Loucy (cell line): Measurements from ENCODE around the gene FGF3.
A peak's percentile ranks its signal among the peaks of the same experiment; 100 is the strongest.

Source experiments
- H2AFZ ChIP-seq: fragments of 200-600 bp; sonication (generic); 2 replicates; pipeline ENCODE4 v1.6.0; 2016; ENCODE audit warnings: antibody characterized with exemption, mild to moderate bottlenecking, low read length, moderate library complexity
- H3F3A ChIP-seq: fragments of 200-600 bp; 2 replicates; pipeline ENCODE4 v1.6.0; 2016; ENCODE audit warnings: antibody characterized with exemption, low read depth, mild to moderate bottlenecking
- H3K27me3 ChIP-seq: fragments of 200-600 bp; sonication (generic); 2 replicates; pipeline ENCODE4 v1.6.1; 2014; ENCODE audit warnings: low read length, mild to moderate bottlenecking; ENCODE audit not compliant: insufficient read depth, poor library complexity, severe bottlenecking
- H3K36me3 ChIP-seq: fragments of 200-600 bp; sonication (generic); 2 replicates; pipeline ENCODE4 v1.6.1; 2016; ENCODE audit warnings: low read length; ENCODE audit not compliant: insufficient read depth
- H3K4me1 ChIP-seq: fragments of 200-600 bp; sonication (generic); 2 replicates; pipeline ENCODE4 v1.5.1; 2014; ENCODE audit warnings: low read length, mild to moderate bottlenecking; ENCODE audit not compliant: insufficient read depth, poor library complexity, severe bottlenecking
- H3K4me2 ChIP-seq: fragments of 200-600 bp; sonication (generic); 2 replicates; pipeline ENCODE4 v1.6.0; 2014; ENCODE audit warnings: antibody characterized with exemption, low read length, low read depth, mild to moderate bottlenecking; ENCODE audit not compliant: poor library complexity, severe bottlenecking
- H3K4me3 ChIP-seq: fragments of 200-600 bp; sonication (generic); 2 replicates; pipeline ENCODE4 v1.5.1; 2014; ENCODE audit warnings: low read length, mild to moderate bottlenecking, mixed read lengths; ENCODE audit not compliant: poor library complexity, severe bottlenecking
- H3K79me2 ChIP-seq: fragments of 200-600 bp; sonication (generic); 2 replicates; pipeline ENCODE4 v1.6.1; 2014; ENCODE audit warnings: low read length; ENCODE audit not compliant: insufficient read depth
- H3K9ac ChIP-seq: fragments of 200-600 bp; sonication (generic); 2 replicates; pipeline ENCODE4 v1.6.0; 2014; ENCODE audit warnings: mild to moderate bottlenecking, low read depth, low read length, moderate library complexity; ENCODE audit not compliant: poor library complexity, severe bottlenecking
- H3K9me2 ChIP-seq: fragments of 200-600 bp; sonication (generic); replicated peaks from 2 replicates; pipeline ENCODE4 v1.6.1; 2016; ENCODE audit warnings: low read depth, low read length, mixed read lengths
- H3K9me3 ChIP-seq: fragments of 200-600 bp; sonication (generic); 2 replicates; pipeline ENCODE4 v1.6.1; 2014; ENCODE audit warnings: mild to moderate bottlenecking, antibody characterized with exemption, low read length, low read depth; ENCODE audit not compliant: insufficient read depth
- H4K20me1 ChIP-seq: fragments of 200-600 bp; sonication (generic); 2 replicates; pipeline ENCODE4 v1.6.0; 2014; ENCODE audit warnings: antibody characterized with exemption, low read length, mild to moderate bottlenecking; ENCODE audit not compliant: insufficient read depth, poor library complexity, severe bottlenecking
- EZH2phosphoT487 ChIP-seq: fragments of 200-600 bp; IDR thresholded peaks from 2 replicates; pipeline ENCODE4 v1.6.1; 2018; ENCODE audit warnings: antibody characterized with exemption, mild to moderate bottlenecking, moderate library complexity, borderline replicate concordance
- TF ChIP-seq, protein P1 (sequence below): fragments of 200-600 bp; sonication (generic); conservative IDR thresholded peaks from 2 replicates; pipeline ENCODE4 v1.5.1; 2014; ENCODE audit warnings: mild to moderate bottlenecking, antibody characterized with exemption, low read length

Gene FGF3

DNA sequence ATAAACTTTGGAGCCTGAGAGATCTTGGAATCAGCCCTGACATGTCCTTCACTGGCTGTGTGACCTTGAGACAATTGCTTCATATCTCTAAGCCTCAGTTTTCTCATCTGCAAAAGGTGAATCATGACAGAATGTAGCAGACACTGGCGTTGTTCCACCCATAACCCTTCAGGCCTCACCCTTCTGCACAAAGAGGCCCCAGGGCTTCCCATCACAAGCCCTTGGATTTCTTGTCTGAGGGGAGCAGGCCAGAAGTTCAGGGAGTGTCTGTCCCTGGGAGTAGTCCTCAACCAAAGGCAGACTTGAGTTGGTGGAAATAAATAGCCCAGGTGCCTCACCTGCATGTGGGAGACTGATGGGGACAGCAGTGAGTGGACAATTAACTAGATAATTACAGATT lies 16.6 kb downstream of the FGF3 start:
- TF ChIP-seq, protein P1, sequence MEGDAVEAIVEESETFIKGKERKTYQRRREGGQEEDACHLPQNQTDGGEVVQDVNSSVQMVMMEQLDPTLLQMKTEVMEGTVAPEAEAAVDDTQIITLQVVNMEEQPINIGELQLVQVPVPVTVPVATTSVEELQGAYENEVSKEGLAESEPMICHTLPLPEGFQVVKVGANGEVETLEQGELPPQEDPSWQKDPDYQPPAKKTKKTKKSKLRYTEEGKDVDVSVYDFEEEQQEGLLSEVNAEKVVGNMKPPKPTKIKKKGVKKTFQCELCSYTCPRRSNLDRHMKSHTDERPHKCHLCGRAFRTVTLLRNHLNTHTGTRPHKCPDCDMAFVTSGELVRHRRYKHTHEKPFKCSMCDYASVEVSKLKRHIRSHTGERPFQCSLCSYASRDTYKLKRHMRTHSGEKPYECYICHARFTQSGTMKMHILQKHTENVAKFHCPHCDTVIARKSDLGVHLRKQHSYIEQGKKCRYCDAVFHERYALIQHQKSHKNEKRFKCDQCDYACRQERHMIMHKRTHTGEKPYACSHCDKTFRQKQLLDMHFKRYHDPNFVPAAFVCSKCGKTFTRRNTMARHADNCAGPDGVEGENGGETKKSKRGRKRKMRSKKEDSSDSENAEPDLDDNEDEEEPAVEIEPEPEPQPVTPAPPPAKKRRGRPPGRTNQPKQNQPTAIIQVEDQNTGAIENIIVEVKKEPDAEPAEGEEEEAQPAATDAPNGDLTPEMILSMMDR: no peak
- TF ChIP-seq EZH2phosphoT487: no peak
- Histone ChIP-seq H3K9me3 (no peaks in the 10 kb centered on the region), H4K20me1 (no peaks in the 10 kb centered on the region), H3K4me3 (no peak overlapping the region), H3F3A (no peaks in the 10 kb centered on the region), H3K79me2 (no peaks in the 10 kb centered on the region), H3K4me1 (no peaks in the 10 kb centered on the region), H3K27me3 (no peaks in the 10 kb centered on the region), H3K9me2 (no peaks in the 10 kb centered on the region), H2AFZ (no peak overlapping the region), H3K36me3 (no peaks in the 10 kb centered on the region), H3K9ac (no peak overlapping the region), H3K4me2 (no peak overlapping the region)

DNA sequence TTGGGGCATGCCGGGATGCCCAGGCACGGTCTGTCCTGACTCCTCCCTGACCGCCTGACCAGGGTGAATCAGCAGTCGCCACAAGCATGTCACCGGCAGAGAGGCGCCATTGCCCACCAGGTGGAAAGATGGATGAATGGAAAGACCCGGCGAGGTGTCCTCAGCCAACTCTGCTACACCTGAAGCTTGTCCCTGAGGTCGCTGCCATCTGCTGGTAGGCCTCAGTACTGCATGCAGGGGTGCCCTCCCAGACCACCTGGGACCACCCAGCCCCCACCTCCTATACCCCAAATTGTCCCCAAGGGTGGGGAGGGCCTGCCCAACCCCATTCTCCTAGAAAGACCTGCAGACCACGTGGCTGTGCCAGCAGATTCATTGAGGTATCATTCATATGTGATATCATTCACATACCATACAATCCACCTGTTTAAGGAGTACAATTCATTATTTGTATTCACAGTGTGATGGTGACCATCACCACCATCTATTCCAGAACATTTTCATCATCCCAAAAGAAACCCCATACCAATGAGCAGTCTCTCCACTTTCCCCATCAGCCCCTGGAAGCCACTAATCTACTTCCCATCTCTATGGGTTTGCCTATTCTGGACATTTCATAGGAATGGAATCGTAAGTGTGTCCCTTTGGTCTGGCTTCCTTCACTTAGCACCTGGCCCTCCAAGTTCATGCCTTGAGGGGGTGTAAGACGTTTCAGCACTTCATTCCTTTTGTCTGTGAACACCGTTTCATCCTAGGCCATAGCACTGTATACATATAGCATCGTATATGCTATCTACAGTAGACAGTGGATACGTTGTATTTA lies 17.5 kb downstream of the FGF3 start:
- Histone ChIP-seq H3K36me3 (no peaks in the 10 kb centered on the region), H3K27me3 (no peaks in the 10 kb centered on the region), H3K4me3 (no peak overlapping the region), H3K9me2 (no peaks in the 10 kb centered on the region), H3K79me2 (no peaks in the 10 kb centered on the region), H3K9me3 (no peaks in the 10 kb centered on the region), H4K20me1 (no peaks in the 10 kb centered on the region), H3K9ac (no peak overlapping the region), H3F3A (no peaks in the 10 kb centered on the region), H3K4me2 (no peak overlapping the region), H3K4me1 (no peaks in the 10 kb centered on the region), H2AFZ (no peak overlapping the region)
- no peak for TF ChIP-seq EZH2phosphoT487
- TF ChIP-seq, protein P1: peak; percentile 86

DNA sequence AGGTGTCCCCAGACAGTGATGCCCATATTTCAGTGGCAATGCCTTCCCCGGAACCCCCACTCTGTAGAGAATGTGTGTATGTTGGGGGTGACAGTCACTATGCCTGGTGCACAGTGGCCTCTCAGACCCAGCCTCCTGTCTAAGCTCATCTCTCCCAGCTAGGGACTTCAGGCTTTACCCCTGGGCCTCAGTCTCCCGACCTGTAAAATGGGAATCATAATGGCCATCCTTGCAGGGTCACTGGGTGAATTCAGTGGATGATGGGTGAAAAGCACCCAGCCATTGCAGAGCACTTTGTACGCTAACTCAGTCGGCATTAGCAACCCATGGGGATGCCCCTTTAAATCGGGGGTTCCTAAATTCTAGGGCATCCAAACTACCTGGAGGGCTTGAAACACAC lies 18.9 kb downstream of the FGF3 start:
- H2AFZ ChIP-seq: no peak overlapping the region
- H3K9ac ChIP-seq: no peak overlapping the region
- no peaks in the 10 kb centered on the region for H3K4me1 ChIP-seq
- no peaks in the 10 kb centered on the region for H3K9me2 ChIP-seq
- no peaks in the 10 kb centered on the region for H3F3A ChIP-seq
- no peak overlapping the region for H3K4me2 ChIP-seq
- no peaks in the 10 kb centered on the region for H4K20me1 ChIP-seq
- H3K27me3 ChIP-seq: no peaks in the 10 kb centered on the region
- no peaks in the 10 kb centered on the region for H3K79me2 ChIP-seq
- no peaks in the 10 kb centered on the region for H3K9me3 ChIP-seq
- TF ChIP-seq, protein P1: no peak
- no peak for TF ChIP-seq EZH2phosphoT487
- no peak overlapping the region for H3K4me3 ChIP-seq
- no peaks in the 10 kb centered on the region for H3K36me3 ChIP-seq
